Colon (tissue), 2 donors: ENCODE measurements around the gene NDUFA13.

Experiments used
- FAIRE-seq: peaks from 2 replicates; lab custom pipeline; 2012; peaks lifted over from hg19 to GRCh38; lab: Jason Lieb, UNC
- donor health status: control.
- donor health status: control.

The NDUFA13 gene

GRCh38 chr19:19489804-19490204 lies 26.2 kb upstream of the NDUFA13 start:
- no peak for FAIRE-seq

GRCh38 chr19:19490214-19490968 lies 25.6 kb upstream of the NDUFA13 start:
- FAIRE-seq: no peak

DNA sequence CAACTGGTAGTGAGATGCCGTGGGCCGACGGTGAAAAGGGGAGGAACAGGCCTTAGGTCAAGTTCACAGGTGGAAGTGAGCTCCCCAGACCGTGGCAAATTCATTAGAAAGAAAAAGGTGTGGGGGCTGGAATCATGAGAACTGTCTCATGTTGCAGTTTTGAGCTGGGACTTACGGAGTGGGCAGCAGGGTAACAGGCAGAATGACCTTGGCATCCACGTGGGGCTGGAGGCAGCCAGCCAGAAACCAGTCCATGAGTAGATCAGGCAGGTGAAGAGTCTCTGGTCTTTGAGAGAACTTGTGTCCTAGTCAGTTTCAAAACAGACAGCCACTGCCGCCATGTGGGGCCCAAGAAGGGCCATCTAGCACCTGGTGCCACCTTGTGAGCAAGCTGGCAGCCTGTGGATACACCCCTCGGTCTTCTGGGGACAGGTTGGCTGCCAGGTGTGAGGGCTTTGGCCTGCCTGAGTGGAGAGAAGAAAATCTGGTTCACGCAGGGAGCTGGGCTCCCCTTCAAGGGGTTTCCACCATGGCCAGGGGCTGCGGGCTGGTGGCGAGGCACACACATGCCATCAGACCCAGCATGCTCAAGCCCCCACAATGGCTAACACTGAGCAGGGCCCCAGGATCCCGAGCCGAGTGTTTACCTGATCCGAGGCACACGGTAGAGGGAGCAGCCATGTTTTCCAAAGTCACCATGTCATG lies 24.6 kb upstream of the NDUFA13 start:
- FAIRE-seq: no peak

GRCh38 chr19:19492026-19492610 lies 23.9 kb upstream of the NDUFA13 start:
- no peak for FAIRE-seq

GRCh38 chr19:19493841-19494546 lies 22.0 kb upstream of the NDUFA13 start:
- no peak for FAIRE-seq

DNA sequence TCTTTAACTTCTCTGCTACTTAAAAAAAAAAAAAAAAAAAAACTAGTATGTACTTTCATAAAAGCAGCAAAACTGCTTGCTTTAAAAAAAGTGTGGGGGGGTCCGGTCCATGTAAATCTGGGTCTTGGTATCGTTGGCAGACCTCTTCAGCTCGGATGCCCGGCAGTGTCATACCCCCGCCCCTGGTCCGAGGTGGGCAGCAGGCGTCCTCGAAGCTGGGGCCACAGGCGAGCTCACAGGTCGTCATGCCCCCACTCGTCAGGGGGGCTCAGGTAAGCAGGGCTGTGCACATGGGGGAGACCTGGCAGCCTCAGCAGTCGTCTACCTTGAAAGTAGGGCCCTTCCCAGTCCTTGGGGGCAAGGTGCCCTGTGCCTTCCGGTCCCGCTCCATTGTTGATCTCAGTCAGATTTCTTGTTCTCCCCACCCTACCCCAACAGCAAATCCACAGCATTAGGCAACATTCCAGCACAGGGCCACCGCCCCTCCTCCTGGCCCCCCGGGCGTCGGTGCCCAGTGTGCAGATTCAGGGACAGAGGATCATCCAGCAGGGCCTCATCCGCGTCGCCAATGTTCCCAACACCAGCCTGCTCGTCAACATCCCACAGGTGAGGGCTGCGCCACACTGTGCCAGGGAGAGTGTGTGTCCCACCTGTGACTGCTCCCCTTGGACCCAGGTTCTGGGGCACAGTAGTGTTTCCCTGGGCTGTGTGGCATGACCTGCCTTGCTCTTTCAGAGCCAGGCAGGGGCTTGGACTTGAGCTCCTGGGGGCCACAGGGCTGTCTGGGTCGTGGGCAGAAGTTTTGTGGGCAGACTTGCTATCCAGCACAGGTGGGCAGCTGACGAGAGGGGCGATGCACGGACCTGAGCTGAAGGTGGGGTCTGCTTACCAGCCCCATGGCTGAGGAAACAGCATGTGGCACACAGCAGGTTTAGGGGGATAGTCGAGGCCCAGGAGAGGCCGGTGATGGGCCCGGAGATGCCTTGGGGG lies 20.1 kb upstream of the NDUFA13 start:
- FAIRE-seq: no peak

- no peak for FAIRE-seq
Observed at GRCh38 chr19:19498255-19498991, 17.6 kb upstream of the NDUFA13 start.

DNA sequence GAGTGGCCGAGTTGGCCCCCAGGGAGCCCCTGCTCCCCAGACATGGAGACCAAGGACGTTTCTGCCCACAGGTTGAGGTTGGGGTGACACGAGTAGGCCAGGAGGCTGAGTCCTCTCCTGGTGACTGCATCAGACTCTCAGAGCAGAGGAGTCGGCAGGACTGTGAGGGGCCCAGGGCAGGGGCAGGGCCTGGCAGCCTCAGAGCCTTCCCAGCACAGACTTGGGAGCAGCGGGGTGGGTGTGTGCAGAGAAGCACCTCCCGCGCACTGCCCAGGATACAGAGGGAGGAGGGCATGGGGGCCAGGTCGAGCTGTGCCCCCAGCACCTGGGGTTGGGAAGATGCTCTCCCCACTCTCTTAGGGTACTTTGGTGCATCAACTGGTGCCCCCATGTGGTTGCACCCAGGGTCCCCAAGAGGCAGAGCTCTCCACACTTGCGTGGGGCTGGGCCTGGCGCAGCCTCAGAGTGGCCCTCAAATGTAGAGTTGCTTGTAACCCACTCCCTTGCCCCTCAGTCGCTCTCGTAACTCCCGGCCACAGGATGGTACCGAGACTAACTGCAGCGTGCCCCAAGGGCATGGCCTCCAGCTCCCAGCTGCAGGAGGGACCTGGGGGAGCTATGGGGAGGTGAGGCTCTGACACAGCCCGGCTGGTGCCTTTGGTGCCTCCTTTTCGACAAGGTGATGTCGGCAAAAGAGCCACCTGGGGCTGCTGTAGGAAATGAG lies 16.6 kb upstream of the NDUFA13 start:
- no peak for FAIRE-seq

DNA sequence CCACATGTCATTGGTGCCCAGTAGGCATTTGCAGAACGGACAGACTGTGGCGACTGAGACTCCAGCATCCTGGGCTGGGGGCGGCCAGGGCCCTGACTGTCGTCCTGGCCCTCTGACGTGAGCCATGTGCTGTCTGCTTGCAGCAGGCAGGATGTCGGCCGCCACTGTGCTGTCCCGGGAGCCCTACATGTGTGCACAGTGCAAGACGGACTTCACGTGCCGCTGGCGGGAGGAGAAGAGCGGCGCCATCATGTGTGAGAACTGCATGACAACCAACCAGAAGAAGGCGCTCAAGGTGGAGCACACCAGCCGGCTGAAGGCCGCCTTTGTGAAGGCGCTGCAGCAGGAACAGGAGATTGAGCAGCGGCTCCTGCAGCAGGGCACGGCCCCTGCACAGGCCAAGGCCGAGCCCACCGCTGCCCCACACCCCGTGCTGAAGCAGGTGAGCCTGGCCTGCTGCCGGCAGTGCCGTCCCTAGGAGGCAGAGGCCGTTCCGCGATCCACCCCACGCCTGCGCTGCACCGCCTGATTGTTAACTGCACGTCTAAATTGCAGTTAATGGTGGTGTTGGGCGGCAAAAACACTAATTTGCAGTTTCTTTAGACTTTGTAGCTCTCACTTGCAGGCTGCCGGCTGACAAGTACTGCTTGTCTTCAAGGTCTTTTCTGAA lies 14.9 kb upstream of the NDUFA13 start:
- no peak for FAIRE-seq

DNA sequence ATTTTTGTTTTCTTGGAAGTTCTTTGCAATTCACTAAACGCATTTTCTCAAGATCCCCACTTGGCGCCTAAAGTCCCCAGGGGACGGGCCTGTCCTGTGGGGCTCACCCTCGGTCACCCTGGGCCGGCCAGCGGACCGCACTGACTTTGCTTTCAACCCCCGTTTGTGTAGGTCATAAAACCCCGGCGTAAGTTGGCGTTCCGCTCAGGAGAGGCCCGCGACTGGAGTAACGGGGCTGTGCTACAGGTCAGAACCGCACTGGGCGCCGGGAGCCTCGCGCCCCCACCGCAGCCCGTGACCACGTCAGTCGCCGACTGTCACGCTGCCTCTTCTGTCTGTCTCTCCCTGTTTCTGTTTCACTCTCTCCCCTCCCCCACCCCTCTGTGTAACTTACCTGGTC lies 14.2 kb upstream of the NDUFA13 start:
- FAIRE-seq: no peak

DNA sequence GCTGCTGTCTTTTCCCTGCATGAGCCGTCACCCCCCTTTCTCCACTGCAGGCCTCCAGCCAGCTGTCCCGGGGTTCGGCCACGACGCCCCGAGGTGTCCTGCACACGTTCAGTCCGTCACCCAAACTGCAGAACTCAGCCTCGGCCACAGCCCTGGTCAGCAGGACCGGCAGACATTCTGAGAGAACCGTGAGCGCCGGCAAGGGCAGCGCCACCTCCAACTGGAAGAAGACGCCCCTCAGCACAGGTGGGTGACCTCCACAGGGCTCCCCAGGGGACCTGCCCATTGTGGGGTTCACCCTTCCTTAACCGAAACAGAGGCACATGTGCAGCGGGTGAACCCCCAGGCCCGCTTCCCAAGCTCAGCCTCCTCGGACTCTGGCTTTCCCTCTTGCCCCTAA lies 13.7 kb upstream of the NDUFA13 start:
- FAIRE-seq: no peak

GRCh38 chr19:19502808-19503602 lies 13.0 kb upstream of the NDUFA13 start:
- no peak for FAIRE-seq

GRCh38 chr19:19504754-19505668 lies 11.0 kb upstream of the NDUFA13 start:
- no peak for FAIRE-seq

- FAIRE-seq: no peak
Observed at GRCh38 chr19:19505669-19506326, 10.2 kb upstream of the NDUFA13 start.

DNA sequence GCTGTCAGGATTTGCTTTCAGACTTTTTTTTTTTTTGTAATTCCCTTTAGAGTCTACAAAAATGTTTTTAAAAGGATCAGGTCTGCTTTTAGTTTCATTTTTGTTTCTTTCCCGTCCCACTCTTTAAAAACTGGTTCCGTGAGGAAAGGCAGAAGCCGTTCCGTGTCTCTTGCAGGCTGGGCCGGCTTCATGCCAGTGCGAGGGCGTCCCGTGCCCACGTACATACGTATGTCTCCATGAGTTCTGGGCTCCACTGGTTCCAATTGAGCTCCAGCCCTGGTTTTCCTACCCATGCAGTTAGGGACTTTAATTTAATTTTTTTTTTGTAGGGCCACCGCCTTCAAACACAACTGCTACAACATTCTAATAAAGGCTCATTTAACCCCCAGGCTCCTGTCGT lies 9.4 kb upstream of the NDUFA13 start:
- FAIRE-seq: no peak

GRCh38 chr19:19507354-19507753 lies 8.7 kb upstream of the NDUFA13 start:
- no peak for FAIRE-seq

DNA sequence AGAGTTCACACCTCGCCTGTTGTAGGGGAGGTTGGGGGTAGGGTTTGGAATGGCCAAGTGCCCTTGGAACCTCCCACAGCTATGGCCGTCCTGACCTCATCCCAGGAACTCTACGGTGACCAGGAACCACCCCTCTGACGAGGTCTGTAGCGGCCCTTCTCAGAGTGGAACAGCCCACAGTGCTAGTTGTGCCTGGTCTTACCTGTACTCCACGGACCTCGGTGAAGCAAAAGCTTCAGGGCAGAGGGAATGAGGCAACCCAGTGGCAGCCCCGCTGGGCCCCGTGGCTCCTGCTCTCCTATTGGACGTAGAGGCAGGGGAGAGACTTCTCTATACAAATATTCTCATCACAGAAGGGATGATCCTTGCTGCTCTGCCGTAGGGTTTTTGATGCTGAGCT lies 7.8 kb upstream of the NDUFA13 start:
- FAIRE-seq: no peak
